Measurements from ENCODE around the gene RNF167. TPM values are rescaled to one million over a fixed set of nuclear protein-coding genes. Genes with fewer than 3 reads are reported as not detected.

The RNF167 gene
- polyA plus RNA-seq, 1 experiment = 63.1 TPM

DNA sequence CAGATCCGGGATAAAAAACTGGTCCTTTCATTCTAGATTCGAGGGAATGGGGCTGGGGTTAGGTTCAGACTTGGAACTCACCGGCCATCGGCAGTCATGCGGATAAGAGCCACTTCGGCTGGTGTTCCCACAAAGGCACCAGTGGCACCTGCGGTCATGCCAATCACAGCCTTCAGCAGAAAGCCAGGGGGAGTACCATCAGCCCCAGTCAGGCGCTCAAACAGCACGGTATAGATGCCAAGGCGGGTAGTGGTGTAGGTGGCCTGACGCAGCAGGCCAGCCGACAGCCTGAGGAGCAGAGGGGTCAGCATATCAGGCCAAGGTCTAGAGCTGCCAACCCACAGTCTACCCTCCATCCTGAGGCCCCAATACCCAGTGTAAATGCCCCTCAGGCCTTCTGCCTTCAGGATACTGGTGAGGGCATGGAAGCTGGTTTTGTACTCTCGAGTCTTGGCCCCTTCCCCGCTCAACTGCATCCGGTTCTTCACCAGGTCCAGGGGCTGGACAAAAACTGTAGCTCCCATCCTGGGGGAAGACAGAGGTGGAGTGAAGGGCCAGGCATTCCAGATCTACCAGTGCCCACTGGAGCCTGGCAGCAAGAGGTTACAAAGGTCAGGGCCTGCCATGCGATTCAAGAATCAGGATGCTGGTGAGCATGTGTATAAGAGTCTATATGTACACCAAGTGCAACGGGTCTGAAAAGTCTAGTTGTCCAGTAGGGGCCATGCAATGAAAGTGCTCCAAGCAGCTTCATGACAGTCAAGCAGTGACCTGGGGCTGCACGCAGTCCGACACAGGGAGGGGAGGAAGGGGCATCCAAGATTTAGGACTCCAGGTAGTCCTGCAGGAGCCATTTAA lies 1.2 kb upstream of the RNF167 start:
- peak overlapping the region; percentile 67 for H3K27ac ChIP-seq (ENCODE audit: low read depth, low read length)
- H3K4me3 ChIP-seq (ENCODE audit: low read depth, low read length) = peak overlapping the region; percentile 92
- CTCF ChIA-PET = interaction anchor here (1.1 to 2.8 kb wide), 3 partner anchors 15 to 49 kb away, joined by 5 to 25 read pairs (median 5); partner anchors contain the start of gene CAMTA2
- no peak for DNase-seq (ENCODE audit: low read depth, low spot score)
- no peaks in the 10 kb centered on the region; the same call in 1 of the 2 replicates for H3K9me3 ChIP-seq (ENCODE audit: control insufficient read depth, insufficient read depth, low read length)
- no peak for TF ChIP-seq CTCF (IDR thresholded peaks at IDR 0.05; ENCODE audit: low read depth, low read length)
- H3K27me3 ChIP-seq (ENCODE audit: control insufficient read depth, insufficient read depth, low read length) = no peaks in the 10 kb centered on the region
- POLR2A ChIA-PET = interaction anchor here (0.5 to 2.4 kb wide), 9 partner anchors 9 to 516 kb away, joined by 3 to 55 read pairs (median 8); partner anchors contain the start of genes ENO3, INCA1, KIF1C and PFN1

DNA sequence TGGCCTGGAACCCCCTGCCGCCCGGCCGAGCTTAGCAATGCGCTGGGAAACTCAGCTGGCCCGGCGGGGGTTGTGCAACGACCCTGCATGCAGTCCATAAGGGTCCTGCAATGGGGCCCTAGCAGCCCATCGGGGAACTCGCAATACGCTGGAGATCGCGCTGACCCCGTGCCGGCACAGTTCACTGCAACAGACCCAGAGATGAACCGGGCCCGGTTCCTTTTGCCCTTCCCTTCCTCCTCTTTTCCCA lies 597 bp upstream of the RNF167 start:
- ChIA-PET POLR2A (interaction anchor here (1.0 to 2.4 kb wide), 11 partner anchors 9 to 143 kb away, joined by 3 to 55 read pairs (median 6); partner anchors contain the start of genes ENO3, INCA1, KIF1C and PFN1), CTCF (interaction anchor here (0.6 to 2.8 kb wide), 5 partner anchors 16 to 315 kb away, joined by 3 to 25 read pairs (median 5); partner anchors contain the start of gene CAMTA2)
- no peak for TF ChIP-seq CTCF (IDR thresholded peaks at IDR 0.05; ENCODE audit: low read depth, low read length)
- H3K9me3 ChIP-seq (ENCODE audit: control insufficient read depth, insufficient read depth, low read length) = no peaks in the 10 kb centered on the region; the same call in 1 of the 2 replicates
- peak overlapping the region; percentile 67 for H3K27ac ChIP-seq (ENCODE audit: low read depth, low read length)
- H3K27me3 ChIP-seq (ENCODE audit: control insufficient read depth, insufficient read depth, low read length) = no peaks in the 10 kb centered on the region
- peak overlapping the region; percentile 92 for H3K4me3 ChIP-seq (ENCODE audit: low read depth, low read length)
- no peak for DNase-seq (ENCODE audit: low read depth, low spot score)

GRCh38 chr17:4940555-4941318 lies 669 bp downstream of the RNF167 start:
- Histone ChIP-seq H3K9me3 (ENCODE audit: control insufficient read depth, insufficient read depth, low read length) (no peaks in the 10 kb centered on the region; the same call in 1 of the 2 replicates), H3K4me3 (ENCODE audit: low read depth, low read length) (peak overlapping the region; percentile 92), H3K27ac (ENCODE audit: low read depth, low read length) (peak overlapping the region; percentile 98), H3K27me3 (ENCODE audit: control insufficient read depth, insufficient read depth, low read length) (no peaks in the 10 kb centered on the region)
- ChIA-PET CTCF (interaction anchor here (0.9 to 2.8 kb wide), 3 partner anchors 17 to 151 kb away, joined by 3 to 25 read pairs (median 5); no protein-coding TSS in a partner anchor), POLR2A (interaction anchor here (0.7 to 2.4 kb wide), 12 partner anchors 9 to 145 kb away, joined by 3 to 55 read pairs (median 5); partner anchors contain the start of genes ENO3, INCA1, KIF1C and PFN1)
- peak; percentile 72 for DNase-seq (ENCODE audit: low read depth, low spot score)
- no peak for TF ChIP-seq CTCF (IDR thresholded peaks at IDR 0.05; ENCODE audit: low read depth, low read length)

GRCh38 chr17:4941319-4941610 lies 1.2 kb downstream of the RNF167 start:
- H3K4me3 ChIP-seq (ENCODE audit: low read depth, low read length) = peak overlapping the region; percentile 92
- H3K27me3 ChIP-seq (ENCODE audit: control insufficient read depth, insufficient read depth, low read length) = no peaks in the 10 kb centered on the region
- ChIA-PET CTCF (no interaction called here), POLR2A (interaction anchor here (2.3 kb wide), 1 partner anchor 32 kb away, joined by 14 read pairs; no protein-coding TSS in a partner anchor)
- TF ChIP-seq CTCF (IDR thresholded peaks at IDR 0.05; ENCODE audit: low read depth, low read length) = no peak
- no peak for DNase-seq (ENCODE audit: low read depth, low spot score)
- no peak overlapping the region for H3K27ac ChIP-seq (ENCODE audit: low read depth, low read length)
- H3K9me3 ChIP-seq (ENCODE audit: control insufficient read depth, insufficient read depth, low read length) = no peaks in the 10 kb centered on the region; the same call in 1 of the 2 replicates

Data from AG04450 (cell line).